HG03521 (cell line): ENCODE results near the gene DDR2.
"Not testable (repeated sequence)": the region's sequence is repeated elsewhere in the genome, so short reads cannot be mapped to it uniquely, and the experiment has no call there.

Experiments
- ATAC-seq: cut with Tn5 transposase; IDR thresholded peaks from one replicate; pipeline ENCODE4 v1.9.1; 2021; ENCODE audit warnings: mild to moderate bottlenecking, moderate library complexity; ENCODE audit not compliant: unreplicated experiment

The DDR2 gene

GRCh38 chr1:162632217-162632666, at the start of gene DDR2:
TSS of gene DDR2 (plus strand) at chr1:162632464. CDS start at chr1:162719064, 86,600 bp downstream.
- no peak for ATAC-seq

DNA sequence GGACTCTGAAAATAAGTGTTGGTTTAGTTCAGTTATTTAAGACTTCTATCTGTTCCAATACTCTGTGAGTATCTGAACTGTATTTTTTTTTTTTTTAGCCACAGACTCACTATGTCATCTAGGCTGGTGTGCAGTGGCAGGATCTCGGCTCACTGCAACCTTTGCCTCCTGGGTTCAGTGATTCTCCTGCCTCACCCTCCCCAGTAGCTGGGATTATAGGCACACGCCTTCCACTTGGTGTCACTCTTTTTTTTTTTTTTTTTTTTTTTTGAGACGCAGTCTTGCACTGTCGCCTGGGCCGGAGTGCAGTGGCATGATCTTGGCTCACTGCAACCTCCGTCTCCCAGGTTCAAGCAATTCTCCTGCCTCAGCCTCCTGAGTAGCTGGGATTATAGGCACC, 49.4 kb upstream of the DDR2 start:
- not testable (repeated sequence) for ATAC-seq

DNA sequence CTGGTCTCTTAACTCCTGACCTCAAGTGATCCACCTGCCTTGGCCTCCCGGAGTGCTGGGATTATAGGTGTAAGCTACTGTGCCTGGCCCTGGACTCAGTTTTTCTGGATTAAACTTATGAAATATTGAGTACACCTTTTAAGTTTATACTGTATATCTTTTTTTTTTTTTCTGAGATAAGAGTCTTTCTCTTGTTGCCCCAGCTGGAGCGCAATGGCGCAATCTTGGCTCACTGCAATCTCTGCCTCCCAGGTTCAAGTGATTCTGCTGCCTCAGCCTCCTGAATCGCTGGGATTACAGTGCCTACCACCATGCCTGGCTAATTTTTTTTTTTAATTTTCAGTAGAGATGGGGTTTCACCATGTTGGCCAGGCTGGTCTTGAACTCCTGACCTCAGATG, 47.2 kb upstream of the DDR2 start:
- not testable (repeated sequence) for ATAC-seq

GRCh38 chr1:162587347-162587746, 44.9 kb upstream of the DDR2 start:
- ATAC-seq, result no peak

- ATAC-seq, result no peak
Observed at GRCh38 chr1:162587761-162588260, 44.5 kb upstream of the DDR2 start.

- no peak for ATAC-seq
Observed at GRCh38 chr1:162590101-162590500, 42.2 kb upstream of the DDR2 start.

- ATAC-seq, result no peak
Observed at GRCh38 chr1:162590686-162591085, 41.6 kb upstream of the DDR2 start.

GRCh38 chr1:162596514-162597170, 35.6 kb upstream of the DDR2 start:
- no peak for ATAC-seq

DNA sequence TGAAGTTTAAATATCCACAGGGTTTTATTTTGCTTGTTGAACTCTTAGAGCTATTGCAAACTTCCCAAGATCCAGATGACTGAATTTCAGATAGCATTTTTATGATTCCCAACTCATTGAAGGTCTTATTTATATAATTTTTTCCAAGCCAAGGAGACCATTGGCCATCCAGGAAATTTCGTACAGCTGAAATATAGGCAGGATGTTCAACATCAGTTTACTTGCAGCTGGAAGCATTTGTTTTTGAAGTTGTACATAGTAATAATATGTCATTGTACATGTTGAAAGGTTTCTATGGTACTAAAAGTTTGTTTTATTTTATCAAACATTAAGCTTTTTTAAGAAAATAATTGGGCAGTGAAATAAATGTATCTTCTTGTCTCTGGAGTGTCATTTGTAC, 32.8 kb upstream of the DDR2 start:
- no peak for ATAC-seq

DNA sequence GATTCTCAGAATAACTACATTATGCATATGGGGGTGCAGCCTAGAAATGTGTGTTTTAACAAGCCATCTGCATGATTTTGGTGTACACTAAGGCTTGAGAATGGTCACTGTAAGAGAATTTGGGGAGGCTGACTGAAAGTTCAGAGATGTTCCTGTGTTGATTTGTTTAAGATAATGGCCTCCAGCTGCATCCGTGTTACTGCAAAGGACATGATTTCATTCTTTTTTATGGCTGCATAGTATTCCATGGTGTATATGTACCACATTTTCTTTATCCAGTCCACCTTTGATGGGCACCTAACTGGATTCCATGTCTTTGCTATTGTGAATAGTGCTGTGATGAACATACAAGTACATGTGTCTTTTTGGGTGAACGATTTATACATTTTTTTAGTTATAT, 29.1 kb upstream of the DDR2 start:
- not testable (repeated sequence) for ATAC-seq

- ATAC-seq, result no peak
Observed at GRCh38 chr1:162605225-162605927, 26.9 kb upstream of the DDR2 start.

- no peak for ATAC-seq
Observed at GRCh38 chr1:162609306-162609705, 23.0 kb upstream of the DDR2 start.

DNA sequence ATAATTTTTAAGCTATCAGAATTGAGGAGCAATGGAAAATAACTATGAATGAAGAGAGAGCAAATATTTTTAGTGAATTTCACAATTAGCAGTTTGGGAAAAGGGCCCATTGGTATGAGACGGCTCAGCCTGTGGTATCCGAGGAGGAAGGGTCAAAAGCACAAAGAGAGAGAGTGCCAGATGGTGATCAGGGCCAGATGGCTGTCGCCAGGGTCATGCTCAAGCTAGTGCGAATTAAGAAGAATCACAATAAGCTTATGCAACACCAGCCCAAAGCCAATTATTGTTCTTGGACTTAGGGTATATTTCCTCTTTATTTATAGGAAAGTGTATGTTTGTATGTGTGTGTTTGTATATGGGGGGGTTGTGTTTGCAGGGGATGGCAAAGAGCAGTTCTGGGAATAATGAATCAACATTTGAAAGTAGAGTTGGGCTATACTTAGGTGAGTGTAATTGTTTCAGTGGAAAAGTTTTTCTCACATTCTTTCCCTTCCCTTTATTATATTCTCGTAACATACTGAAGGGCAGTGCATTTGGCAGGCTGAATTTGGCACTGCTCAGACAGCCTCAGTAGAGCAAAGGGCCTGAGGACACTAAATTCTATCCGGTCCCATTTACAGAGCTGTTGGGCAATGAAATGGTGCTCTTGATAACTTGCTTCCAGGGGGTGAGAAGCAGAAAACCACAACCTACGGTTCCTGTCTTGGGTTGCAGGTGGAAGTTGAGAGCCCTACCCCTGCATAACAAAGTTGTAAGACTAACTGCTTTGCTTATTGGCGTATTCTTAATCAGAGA, 19.5 kb upstream of the DDR2 start:
- ATAC-seq, result no peak

DNA sequence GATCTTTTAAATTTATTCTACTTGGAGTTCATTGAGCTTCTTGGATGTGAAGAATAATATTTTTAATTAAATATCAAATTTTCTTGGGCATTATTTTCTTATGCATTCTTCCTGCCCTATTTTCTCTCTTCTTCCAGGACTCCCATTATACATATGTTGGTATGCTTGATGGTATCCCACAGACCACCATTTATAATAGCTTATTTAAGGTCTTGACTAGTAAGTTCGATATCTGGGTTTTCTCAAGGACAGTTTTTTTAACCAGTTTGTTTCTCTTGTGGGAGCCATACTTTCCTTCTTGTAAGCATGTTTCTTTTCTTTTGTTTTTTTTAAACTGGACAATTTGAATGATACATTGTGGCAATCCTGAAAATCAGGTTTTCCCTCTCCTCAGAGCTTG, 15.4 kb upstream of the DDR2 start:
- no peak for ATAC-seq

DNA sequence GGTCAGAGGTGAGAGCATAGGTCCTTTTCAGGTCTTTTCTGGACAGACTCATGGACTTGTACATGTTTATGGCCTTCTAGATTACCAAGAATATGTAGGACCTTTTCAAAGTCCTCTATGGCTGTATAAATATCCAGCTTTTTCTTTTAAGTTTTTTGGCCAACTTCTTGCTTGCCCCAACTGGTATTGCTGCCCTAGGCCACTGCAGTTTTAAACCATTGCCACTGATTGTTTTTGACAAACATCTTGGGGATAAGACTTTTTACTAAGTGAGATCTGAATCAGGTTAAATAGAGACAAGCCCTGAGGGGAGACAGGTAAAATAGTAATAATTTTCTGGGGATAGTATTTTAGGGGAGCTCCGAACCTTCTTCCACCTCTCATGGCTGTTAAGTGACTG, 14.8 kb upstream of the DDR2 start:
- ATAC-seq, result no peak

DNA sequence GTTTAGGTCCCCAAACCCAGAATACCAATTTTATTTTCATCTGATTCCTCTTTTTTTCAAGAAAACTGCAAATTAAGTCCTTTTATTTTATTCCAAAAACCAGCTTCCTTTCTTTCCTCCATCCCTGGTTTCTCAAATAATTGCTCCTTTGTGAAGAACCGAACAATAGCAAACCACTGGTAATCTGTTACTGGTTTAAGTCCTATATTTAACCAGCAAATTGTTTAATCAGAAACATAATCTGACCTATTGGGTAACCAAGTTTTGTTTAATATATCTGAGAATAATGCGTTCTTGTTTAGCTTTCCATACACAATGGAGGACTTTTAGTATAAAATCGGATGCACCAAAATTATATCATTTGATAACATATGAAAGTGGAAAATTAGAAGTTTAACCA, 13.2 kb upstream of the DDR2 start:
- no peak for ATAC-seq

DNA sequence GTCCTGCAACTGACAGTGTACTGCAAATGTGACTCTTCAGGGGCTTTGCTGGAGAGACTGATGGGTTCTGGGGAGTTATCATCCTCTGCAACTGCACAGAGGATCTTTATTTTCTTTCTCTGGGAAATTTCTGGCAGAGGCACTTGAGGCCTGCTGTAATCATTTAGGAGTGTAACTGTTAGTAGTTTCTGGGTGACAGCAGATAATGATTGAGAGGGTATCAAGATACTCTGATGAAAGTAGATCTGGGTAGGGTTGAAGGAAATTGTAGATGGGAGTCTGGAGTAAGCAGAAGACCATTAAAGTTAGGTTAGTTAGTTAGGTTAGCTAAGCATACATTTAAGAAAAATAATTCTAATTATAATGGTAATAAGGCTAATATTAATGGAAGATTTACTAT, 11.0 kb upstream of the DDR2 start:
- ATAC-seq, result no peak

- ATAC-seq, result no peak
Observed at GRCh38 chr1:162625679-162626078, 6.6 kb upstream of the DDR2 start.

DNA sequence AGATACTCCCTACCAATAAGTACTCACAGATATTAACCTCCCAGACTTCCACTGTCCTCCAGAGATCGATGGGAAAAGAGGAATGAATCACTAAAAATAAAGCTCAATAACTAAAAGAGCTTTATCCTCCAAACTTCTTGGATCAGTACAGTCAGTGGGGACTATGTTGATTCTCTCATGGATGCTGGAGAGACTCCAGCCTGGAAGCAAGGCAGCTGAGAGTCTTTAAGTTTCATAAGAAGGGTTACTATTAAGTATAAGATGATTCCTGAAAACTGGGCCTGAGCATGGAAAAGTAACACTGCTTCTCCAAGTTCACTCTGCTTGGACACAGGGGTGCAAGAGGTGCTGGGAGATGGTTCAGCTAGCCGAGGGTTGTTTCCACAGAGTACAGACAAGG, 6.2 kb upstream of the DDR2 start:
- ATAC-seq, result no peak

DNA sequence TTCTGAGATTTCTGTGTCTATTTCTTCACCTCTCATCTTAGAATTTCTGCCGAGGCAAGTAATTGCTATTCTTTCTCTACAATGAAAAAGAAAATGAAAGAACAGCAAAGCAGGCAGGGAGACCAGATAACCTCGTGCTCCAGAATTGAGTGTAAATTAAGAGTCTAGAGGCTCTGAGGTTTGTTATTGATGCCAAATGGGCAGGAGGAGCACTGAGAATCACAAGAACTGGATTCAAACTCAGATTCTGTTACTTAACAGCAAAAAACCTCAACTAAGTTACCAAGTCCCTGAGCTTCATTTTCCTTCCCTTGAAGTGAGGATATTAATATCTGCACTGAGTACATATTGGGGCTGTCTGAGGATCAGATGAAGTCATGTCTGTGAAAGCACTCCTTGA, 5.5 kb upstream of the DDR2 start:
- no peak for ATAC-seq

- no peak for ATAC-seq
Observed at GRCh38 chr1:162627662-162628296, 4.5 kb upstream of the DDR2 start.
